HG02642 (cell line): ENCODE results near the gene EMILIN2.
"Not testable (repeated sequence)": the region's sequence is repeated elsewhere in the genome, so short reads cannot be mapped to it uniquely, and the experiment has no call there.

ENCODE experiments used
- ATAC-seq: cut with Tn5 transposase; IDR thresholded peaks from one replicate; pipeline ENCODE4 v1.9.1; 2021; ENCODE audit warnings: mild to moderate bottlenecking; ENCODE audit not compliant: unreplicated experiment, poor library complexity

The EMILIN2 gene

GRCh38 chr18:2846636-2847316 lies at the start of gene EMILIN2:
Gene EMILIN2 (plus strand): TSS chr18:2847006. CDS start chr18:2847189, 183 bp downstream.
- ATAC-seq, result peak; percentile 57

DNA sequence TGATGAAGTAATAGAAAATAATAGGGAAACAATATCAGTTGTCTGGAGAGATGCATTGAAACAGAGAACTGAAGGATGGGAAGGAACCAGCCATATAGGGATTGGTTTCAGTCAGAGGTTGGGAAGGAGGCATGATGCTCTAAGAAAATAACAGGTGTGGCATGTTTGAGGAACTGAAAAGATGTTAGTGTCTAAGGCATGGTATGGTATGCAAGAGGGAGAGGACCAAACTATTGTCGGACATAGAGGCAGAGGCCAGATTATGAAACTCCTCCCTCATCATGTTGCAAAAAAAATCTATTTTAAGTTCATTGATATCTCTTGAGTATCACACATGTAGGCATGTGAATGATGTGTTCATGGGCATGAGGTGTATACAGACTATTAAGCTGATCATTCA lies 48.9 kb upstream of the EMILIN2 start:
- ATAC-seq, result peak; percentile 72

- no peak for ATAC-seq
Observed at GRCh38 chr18:2799369-2799768, 47.4 kb upstream of the EMILIN2 start.

DNA sequence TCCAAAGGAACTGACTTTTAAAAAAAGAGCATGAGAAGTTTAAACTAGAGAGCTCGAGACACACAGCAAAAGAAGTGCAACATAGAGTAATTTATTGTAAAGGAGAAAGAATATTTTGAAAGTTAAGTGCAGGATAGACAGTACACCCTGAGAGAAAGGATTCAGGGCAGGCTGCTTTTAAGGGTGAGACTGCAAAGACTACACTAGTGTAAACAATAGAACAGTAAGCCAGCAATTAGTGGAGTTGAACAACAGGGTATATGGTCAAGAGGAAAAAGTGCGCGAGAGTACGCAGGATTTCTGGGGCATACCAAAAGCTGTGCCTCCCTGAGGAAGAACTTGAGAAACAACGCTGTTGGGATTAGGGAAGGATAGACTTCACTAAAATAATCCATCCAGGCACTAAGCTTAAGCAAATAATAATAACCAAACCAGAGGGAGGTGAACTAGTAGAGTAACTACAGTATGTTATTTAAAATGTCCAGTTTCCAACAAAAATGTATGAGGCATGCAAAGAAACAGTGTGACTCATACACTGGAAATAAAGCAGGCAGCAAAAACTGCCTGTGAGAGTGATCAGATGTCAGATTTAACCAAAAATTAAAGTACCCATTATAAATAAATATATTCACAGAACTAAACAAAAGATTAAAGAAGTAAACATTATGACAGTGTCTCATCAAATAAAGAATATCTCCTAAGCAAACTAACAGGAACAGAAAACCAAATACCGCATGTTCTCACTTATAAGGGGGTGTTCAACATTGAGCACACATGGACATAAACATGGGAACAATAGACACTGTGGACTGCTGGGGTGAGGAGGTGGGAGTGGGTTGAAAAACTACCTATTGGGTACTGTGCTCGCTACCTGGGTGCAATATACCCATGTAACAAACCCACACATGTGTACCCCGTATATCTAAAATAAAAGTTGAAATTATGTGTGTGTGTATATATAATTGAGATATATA lies 40.5 kb upstream of the EMILIN2 start:
- no peak for ATAC-seq

DNA sequence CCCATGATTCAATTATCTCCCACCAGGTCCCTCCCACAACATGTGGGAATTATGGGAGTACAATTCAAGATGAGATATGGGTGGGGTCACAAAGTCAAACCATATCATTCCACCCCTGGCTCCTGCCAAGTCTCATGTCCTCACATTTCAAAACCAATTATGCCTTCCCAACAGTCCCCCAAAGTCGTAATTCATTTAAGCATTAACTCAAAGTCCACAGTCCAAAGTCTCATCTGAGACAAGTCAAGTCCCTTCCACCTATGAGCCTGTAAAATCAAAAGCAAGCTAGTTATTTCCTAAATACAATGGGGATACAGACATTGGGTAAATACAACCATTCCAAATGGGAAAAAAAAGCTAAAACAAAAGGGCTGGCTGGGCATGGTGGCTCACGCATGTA lies 38.2 kb upstream of the EMILIN2 start:
- ATAC-seq, result not testable (repeated sequence)

DNA sequence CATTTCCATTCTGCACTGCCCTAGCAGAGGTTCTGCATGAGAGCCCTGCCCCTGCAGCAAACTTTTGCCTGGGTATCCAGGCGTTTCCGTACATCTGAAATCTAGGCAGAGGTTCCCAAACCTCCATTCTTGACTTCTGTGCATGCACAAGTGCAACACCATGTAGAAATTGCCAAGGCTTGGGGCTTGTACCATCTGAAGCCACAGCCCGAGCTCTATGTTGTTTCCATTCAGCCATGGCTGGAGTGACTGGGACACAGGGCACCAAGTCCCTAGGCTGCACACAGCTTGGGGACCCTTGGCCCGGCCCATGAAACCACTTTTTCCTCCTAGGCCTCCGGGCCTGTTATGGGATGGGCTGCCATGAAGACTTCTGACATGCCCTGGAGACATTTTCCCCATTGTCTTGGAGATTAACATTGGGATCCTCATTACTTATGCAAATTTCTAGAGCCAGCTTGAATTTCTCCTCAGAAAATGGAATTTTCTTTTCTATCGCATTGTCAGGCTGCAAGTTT lies 37.1 kb upstream of the EMILIN2 start:
- ATAC-seq, result not testable (repeated sequence)

- no peak for ATAC-seq
Observed at GRCh38 chr18:2811416-2811815, 35.4 kb upstream of the EMILIN2 start.

GRCh38 chr18:2814928-2815327 lies 31.9 kb upstream of the EMILIN2 start:
- no peak for ATAC-seq

- ATAC-seq, result no peak
Observed at GRCh38 chr18:2818281-2818680, 28.5 kb upstream of the EMILIN2 start.

- ATAC-seq, result no peak
Observed at GRCh38 chr18:2821695-2822094, 25.1 kb upstream of the EMILIN2 start.

DNA sequence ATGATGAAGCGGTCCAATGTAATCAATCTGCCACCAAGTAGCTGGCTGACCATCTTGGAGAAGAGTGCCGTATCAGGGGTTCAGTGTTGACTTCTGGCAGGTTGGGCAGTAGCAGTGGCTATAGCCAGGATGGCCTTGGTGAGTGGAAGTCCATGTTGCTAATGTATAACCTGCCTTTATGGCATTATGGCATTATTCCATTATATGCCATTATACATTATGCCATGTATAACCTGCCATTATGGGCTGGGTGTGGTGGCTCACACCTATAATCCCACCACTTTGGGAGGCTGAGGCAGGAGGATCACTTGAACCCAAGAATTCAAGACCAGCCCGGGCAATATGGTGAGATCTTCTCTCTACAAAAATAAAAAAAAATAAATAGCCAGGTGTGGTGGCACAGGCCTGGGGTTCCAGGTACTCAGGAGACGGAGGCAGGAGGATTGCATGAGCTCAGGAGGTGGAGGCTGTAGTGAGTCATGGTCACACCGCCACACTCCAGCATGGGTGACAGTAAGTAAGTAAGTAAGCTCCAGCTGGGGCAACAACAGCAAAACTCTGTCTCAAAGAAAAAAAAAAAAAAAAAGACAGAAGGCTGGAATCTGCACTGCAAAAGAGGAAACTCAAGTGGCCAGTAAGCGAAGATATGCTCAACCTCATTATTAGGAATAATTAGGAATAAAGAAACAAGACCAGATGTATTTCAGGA lies 24.4 kb upstream of the EMILIN2 start:
- ATAC-seq, result no peak

DNA sequence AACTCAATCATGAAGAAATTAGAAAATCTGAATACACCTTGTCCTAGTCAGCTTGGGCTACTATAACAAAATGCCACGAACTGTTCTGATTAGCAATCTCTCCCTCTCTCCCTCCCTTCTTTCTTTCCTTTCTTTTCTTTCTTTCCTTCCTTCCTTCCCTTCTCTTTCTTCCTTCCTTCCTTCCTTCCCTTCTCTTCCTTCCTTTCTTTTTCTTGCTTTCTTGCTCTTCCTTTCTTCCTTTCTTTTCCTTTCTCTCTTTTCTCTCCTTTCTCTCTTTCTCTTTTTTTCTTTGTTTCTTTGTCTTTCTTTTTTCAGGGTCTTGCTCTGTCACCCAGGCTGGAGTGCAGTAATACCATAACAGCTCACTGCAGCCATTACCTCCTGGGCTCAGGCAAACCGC lies 23.6 kb upstream of the EMILIN2 start:
- no peak for ATAC-seq

- no peak for ATAC-seq
Observed at GRCh38 chr18:2823966-2824365, 22.8 kb upstream of the EMILIN2 start.

DNA sequence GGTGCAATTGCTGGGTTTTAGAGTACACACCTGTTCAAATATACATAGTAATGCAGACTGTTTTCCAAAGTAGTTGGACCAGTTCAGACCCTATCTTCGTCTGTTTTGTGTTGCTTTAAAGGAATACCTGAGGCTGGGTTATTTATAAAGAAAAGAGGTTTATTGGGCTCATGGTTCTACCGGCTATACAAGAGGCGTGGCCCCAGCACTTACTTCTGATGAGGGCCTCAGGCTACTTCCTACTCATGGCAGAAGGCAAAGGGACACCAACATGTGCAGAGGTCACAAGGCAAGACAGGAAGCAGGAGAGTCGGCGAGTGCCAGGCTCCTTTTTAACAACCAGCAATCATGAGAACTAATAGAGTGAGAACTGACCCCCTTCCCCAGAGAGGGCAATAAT lies 21.9 kb upstream of the EMILIN2 start:
- ATAC-seq, result no peak

GRCh38 chr18:2825613-2826175 lies 21.1 kb upstream of the EMILIN2 start:
- no peak for ATAC-seq

GRCh38 chr18:2826581-2826980 lies 20.2 kb upstream of the EMILIN2 start:
- ATAC-seq, result no peak

DNA sequence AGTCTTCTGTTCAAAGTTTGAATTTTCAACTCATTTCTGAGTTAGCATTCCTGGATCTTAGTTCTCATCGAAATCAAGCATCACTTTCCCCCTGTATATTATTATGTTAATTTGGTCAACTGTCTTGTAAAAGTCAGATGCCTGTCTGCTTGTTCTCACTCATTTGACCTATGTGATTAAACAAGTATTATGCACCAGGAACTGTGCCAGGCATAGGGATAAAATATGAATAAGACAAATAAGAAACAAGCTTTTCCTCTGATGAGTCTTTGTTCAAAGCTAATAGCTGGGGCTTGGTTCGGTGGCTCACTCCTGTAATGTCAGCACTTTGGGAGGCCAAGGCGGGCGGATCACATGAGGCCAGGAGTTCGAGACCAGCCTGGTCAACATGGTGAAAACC lies 19.7 kb upstream of the EMILIN2 start:
- ATAC-seq, result no peak

GRCh38 chr18:2836118-2836517 lies 10.7 kb upstream of the EMILIN2 start:
- ATAC-seq, result not testable (repeated sequence)

- not testable (repeated sequence) for ATAC-seq
Observed at GRCh38 chr18:2837290-2837689, 9.5 kb upstream of the EMILIN2 start.

DNA sequence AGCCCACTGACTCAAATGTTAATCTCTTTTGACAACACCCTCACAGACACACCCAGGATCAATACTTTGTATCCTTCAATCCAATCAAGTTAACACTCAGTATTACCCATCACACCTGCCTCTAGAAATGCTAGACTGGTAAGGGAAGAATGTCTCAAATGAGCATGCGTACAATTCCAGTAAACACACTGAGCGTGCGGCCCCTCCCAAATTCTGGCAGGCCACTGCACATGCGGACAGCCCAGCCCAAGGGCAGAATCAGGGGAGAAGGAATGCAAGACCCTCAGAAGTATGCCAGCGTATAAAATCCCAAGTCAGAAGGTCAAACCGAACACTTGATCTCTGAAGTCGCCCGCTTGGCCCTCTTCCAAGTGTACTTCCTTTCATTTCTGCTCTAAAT lies 7.6 kb upstream of the EMILIN2 start:
- no peak for ATAC-seq
